Amniotic stem cell (primary cell): ENCODE data around the gene ABCC6.
"Not testable (repeated sequence)": the region's sequence is repeated elsewhere in the genome, so short reads cannot be mapped to it uniquely, and the experiment has no call there.

Experiments
- DNase-seq: peaks from one replicate; lab custom pipeline; 2025; lab: John Stamatoyannopoulos, UW

Gene ABCC6

GRCh38 chr16:16161319-16161718 lies 62.0 kb downstream of the ABCC6 start:
- no peak for DNase-seq

DNA sequence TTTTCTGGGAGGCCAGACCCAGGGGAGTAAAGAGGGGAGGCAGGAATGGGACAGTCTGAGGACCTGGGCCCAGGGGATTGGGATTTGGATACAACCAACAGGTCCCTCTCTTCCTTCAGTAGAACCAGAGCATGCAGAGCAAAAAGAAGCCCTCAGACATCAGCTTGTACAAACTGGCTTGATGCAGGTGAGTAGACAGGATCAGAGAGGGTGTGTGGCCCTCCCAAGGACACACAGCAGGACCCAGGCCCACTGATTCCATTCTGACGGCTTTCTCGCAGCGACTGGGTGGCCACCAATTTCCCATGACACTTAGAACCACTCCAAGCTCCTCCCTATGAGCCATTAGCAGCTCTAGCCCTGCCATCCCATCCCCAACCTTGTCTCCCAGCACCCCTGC lies 63.6 kb downstream of the ABCC6 start:
- no peak for DNase-seq

DNA sequence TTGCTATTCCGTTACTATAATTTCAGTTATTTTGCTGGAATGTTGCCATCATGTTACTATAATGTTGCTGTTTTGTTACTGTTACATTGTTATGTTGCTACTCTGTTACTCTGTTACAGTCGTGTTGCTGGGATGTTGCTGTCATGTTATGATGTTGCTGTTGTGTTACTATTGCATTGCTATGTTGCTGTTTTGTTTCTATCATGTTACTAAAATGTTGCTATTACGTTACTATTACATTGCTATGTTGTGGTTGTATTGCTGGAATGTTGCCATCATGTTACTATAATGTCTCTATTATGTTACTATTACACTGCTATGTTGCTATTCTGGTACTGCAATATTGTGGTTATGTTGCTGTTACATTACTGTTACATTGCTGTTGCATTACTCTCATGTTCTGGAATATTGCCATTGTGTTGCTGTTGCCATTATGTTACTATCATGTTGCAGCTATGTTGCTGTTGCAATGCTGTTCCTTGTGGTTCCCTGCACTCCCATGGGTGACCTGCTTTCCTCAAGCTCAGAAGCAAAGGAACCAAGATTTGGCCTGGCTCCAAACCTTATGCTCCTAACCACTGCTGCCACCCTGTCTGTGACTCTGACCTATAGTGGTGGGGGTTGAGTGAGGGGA lies 64.4 kb downstream of the ABCC6 start:
- DNase-seq: no peak

DNA sequence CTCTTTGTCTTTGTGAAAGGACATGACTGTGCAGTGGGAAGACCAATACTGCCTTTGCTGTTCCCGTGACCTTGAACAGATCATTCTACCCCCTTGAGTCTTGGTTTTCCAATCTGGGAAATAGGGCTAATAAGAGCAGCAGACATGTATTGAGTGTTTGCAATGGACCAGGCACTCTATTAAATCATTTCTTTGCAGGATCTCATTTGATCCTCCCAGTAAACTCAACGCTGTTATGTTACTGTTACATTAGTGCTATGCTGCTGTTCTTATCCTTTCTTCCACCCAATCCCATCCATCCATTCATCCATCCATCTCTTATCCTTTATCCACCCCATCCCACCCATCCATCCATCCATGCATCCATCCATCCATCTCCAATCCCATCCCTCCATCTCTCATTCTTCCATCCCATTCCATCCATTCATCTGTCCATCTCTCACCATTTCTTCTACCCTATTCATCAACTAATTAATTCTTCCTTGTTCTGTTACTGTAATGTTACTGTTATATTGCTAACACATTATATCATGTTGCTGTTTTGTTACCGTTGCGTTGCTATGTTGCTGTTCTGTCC lies 65.1 kb downstream of the ABCC6 start:
- no peak for DNase-seq

DNA sequence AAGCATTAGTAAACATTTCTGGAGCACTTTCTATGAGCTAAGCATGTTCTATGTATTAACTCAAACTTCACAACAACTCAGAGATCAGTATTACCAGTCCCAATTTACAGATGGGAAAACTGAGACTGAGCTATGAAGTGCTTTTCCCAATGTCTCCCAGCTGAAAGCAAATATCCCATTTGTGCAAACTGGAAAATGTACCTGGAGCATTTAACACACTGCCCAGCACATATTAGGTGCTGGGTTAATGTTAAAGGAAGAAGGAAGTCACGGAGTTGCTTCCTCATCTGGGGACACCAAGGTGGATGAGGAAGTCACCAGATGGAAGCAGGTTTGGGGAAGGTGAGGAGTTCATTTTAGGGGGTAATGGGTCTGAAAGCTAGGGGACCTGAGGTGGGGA lies 66.1 kb downstream of the ABCC6 start:
- no peak for DNase-seq

DNA sequence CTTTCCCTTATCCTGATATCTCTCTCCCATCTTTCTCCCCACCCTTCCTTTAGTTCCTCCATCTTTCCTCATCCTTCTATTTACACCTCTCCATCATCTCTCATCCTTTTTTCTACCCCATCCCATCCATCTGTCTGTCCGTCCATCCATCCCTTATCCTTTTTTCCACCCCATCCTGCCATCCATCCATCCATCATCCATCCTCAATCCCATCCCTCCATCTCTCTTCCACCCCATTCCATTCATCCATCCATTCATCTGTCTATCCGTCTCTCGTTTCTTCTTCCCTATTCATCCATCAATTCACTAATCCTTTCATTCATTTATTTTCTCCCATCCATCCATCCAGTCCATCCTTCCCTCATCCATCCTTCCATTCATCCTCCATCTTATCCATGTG lies 68.1 kb downstream of the ABCC6 start:
- no peak for DNase-seq

DNA sequence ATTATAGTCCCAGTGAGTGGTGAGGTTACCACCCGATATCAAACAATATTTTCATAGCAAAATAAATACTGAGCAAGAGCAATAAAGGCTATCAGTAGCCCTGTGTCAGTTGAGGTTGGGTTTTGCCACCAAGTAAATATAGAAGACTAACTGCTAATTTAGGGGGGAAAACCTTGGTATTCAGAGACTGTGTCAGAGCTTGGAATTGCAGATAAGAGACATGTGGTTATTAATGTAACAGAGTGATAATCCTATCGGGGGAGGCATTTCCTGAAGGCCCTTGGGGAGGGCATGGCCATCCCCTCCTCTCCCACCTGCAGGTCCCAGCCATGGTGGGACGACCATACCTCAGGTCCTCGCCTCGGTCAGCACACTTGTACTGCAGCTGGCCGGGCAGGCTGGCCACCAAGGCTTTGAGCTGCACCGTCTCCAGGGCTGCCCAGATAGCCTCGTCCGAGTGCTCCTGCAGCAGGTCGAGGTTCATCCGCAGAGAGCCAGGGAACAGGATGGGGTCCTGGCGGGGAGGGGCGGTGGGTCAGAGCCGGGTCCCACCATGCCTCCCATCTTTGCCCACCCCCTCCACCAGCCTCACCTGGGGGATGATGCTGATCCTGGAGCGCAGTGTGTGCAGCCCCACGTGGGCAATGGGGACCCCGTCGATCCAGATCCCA lies 68.9 kb downstream of the ABCC6 start:
- no peak for DNase-seq

GRCh38 chr16:16153000-16153399 lies 70.3 kb downstream of the ABCC6 start:
- not testable (repeated sequence) for DNase-seq

GRCh38 chr16:16151315-16151714 lies 72.0 kb downstream of the ABCC6 start:
- no peak for DNase-seq

- no peak for DNase-seq
These were observed 72.5 kb downstream of the ABCC6 start for GRCh38 chr16:16150878-16151152.

DNA sequence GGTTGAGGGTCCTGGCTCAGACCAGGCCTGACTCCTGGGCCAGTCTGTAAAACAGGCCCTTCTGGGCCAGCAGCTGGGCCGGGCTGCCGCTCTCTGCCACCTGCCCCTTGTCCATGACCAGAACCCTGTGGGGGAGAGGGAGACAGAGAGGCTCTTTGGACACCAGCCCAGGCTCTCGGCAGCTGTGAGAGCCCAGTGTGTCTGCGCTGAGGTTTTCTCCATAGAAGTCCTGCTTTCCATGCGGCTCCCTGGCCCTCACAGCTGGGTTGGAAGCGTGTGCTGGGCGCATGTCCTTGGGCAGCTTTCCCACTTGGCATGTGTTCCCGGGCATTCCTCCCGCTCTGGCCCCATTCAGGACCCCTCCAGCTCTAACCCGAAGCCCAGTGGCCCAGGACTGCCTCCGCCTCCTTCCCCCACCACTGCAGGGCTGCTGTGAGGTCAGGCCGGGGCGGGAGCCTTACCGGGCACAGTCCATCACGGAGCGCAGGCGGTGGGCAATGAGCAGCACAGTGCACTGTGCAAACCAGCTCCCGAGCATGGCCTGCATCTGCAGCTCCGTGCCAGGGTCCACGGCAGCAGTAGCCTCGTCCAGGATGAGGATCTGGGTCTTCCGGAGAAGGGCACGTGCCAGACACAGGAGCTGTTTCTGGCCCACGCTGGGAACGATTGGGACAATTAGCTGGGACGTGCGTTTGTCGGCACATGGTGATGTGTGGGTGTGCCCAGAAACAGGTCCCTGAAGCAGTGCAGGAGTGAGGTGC lies 73.0 kb downstream of the ABCC6 start:
- DNase-seq: no peak

- no peak for DNase-seq
These were observed 73.6 kb downstream of the ABCC6 start for GRCh38 chr16:16149710-16150116.

- no peak for DNase-seq
These were observed 74.5 kb downstream of the ABCC6 start for GRCh38 chr16:16148755-16149154.

DNA sequence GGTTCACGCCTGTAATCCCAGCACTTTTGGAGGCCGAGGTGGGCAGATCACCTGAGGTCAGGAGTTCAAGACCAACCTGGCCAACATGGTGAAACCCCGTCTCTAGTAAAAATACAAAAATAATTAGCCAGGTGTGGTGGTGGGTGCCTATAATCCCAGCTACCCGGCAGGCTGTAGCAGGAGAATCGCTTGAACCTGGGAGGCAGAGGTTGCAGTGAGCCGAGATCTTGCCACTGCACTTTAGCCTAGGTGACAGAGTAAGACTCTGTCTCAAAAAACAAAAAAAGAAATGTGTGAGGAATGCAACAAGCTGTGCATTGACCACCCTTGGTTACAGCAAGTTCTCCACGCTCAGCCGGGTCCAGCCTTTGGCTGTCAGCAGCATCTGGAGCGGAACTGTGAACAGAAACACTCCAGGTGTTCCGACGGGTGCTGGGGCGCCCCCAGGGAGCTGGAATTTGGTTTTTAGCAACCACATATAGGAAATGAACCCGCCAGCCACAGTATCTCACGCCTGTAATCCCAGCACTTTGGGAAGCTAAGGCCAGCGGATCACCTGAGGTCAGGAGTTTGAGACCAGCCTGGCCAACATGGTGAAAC lies 75.2 kb downstream of the ABCC6 start:
- not testable (repeated sequence) for DNase-seq

GRCh38 chr16:16147316-16147999 lies 75.8 kb downstream of the ABCC6 start:
- DNase-seq: no peak

DNA sequence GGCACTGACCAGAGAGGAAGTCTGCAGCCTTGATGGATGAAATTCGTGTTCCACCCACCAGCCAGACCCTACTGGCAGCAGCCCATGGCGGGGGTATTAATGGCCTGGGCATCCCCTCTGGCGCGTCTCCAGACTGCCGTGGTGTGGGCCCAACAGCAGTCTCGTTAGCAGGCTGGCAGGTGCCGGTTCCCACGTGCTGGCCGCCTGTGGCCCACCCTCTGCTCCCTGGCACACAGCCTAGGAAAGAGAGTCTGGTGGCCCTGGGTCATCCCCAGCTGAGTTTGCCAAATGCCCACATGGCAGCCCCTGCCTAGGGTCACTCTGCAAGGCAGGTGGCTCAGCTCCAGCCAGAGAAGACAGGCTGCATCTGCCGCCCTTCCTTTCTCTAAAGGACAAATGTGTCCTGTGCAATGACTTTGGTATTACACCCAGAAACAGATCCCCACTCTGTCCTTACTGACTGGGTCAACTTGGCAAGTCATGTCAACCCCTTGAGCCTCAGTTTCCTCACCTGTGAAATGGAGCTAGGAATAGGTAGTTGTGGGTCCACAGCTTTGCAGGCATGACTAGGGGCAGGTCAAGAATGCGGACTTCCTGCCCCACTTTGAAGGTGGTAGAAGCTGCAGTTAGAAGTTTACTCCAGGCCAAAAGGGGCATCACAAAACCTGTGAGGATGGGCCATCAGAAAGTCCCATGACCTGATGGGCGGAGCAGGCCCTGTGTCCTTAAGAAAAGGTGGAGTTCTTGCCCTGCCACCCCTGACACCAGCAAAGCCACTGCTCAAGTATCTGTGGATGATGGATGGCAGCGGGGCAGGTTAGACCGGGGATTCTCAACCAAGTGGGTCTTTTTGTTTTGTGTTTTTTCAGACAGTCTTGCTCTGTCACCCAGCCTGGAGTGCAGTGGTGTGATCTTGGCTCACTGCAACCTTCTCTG lies 76.6 kb downstream of the ABCC6 start:
- DNase-seq: no peak

DNA sequence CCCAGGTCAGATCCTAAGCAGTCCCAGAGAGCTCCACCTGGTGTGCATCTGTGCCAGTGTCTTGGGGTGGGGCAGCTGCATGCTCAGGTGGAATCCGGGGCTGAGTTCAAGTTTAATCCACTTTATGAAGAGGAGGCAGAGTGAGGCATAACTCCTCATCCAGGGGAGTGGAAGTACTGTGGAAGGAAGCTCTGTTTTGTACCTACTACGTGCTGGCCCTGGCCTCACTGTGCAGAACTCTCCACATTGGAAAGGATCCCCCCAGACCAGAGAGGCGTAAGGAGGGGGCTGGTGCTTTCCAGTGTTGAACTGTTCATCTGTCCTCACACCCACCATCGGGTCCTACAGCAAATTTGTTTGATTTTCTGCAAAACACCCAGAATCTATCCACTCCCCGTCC lies 78.0 kb downstream of the ABCC6 start:
- DNase-seq: no peak

DNA sequence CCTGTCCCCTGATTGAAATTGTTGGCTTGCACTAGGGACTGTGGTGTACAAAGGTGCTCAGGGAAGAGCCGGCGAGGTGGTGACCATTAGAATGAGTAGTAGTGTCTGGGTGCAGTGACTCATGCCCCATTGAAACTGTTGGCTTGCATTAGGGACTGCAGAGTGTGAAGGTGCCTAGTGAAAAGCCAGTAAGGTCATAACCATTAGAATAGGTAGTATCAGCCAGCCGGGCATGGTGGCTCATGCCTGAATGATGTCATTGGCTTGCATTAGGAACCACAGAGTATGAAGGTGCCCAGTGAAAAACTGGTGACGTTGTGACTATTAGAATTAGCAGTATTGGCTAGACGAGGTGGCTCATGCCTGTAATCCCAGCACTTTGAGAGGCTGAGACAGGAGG lies 78.9 kb downstream of the ABCC6 start:
- no peak for DNase-seq

DNA sequence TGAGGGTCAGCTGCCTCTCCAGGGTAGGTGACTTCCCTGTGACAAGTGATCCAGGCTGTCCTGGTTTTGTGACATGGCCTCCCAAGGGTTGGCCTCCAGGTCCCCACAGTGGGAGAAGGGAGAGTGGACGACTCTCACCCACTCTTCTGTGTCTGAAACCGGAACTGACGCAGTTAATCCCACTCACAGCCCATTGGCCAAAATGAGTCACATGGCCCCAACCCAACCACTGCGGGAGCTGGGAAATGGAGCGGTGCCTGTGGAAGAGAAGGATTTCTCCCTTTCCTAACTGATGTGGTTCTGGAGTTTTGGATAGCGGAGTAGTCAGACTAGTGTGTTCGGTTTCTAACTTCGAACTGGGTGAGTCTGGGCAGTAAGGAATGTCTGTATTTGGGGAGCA lies 79.4 kb downstream of the ABCC6 start:
- no peak for DNase-seq

DNA sequence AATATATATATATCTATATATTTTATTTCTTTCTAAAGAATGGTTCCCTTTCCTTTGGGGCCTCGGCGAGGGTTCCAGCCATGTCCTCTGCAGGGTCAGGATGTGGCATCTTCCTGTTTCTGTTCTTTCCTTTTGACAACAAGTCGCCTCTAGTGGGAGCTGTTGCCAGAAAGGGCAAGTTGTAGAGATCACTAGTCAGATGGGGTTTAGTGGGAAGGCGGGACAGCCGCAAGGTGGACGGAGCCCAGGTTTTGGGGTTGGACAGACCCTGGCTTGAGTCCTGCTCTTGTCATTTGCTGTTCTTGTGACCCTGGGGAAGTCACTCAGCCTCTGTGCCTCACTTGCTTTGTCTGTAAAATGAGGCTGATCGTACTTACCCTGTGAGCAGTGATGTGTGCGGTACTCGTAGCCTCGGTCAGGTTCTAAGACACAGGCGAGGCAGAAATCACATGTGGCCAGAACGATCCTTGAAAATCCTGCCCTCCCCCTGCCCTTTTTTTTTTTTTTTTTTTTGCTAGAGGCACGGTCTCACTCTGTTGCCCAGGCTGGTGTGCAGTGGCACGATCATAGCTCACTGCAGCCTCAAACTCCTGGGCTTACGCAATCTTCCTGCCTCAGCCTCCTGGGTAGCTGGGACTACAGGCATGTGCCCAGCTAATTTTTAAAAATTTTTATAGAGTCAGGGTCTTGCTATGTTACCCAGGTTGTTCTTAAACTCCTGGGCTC lies 80.1 kb downstream of the ABCC6 start:
- no peak for DNase-seq
